Hepatocyte (in vitro differentiated cells): Measurements from ENCODE around the gene TBL1X. TPM values are rescaled to one million over a fixed set of nuclear protein-coding genes. Genes with fewer than 3 reads are reported as not detected.
A peak's percentile ranks its signal among the peaks of the same experiment; 100 is the strongest.
"Not testable (repeated sequence)": the region's sequence is repeated elsewhere in the genome, so short reads cannot be mapped to it uniquely, and the experiment has no call there.

Experiments
- DNase-seq: peaks from one replicate; pipeline ENCODE4 v3.0.0-alpha.2; 2016; ENCODE audit warnings: low spot score
- H2AFZ ChIP-seq: fragments of 200-600 bp; sonication (generic); 2 replicates; pipeline ENCODE4 v1.6.0; 2016; ENCODE audit warnings: antibody characterized with exemption, mild to moderate bottlenecking
- H3K27ac ChIP-seq: fragments of 200-600 bp; sonication (generic); 2 replicates; pipeline ENCODE4 v1.5.1; 2016; ENCODE audit warnings: mild to moderate bottlenecking
- H3K27me3 ChIP-seq: fragments of 200-600 bp; sonication (generic); 2 replicates; pipeline ENCODE4 v1.6.1; 2016
- H3K36me3 ChIP-seq: fragments of 200-600 bp; sonication (generic); replicated peaks from 2 replicates; pipeline ENCODE4 v1.5.1; 2016; ENCODE audit warnings: low read depth; ENCODE audit not compliant: insufficient read depth
- H3K4me1 ChIP-seq: fragments of 200-600 bp; sonication (generic); 2 replicates; pipeline ENCODE4 v1.5.1; 2016; ENCODE audit warnings: mild to moderate bottlenecking, moderate library complexity; ENCODE audit not compliant: insufficient read depth
- H3K4me2 ChIP-seq: fragments of 200-600 bp; sonication (generic); 2 replicates; pipeline ENCODE4 v1.6.0; 2016
- H3K4me3 ChIP-seq: fragments of 200-600 bp; sonication (generic); 2 replicates; pipeline ENCODE4 v1.5.1; 2016; ENCODE audit warnings: mild to moderate bottlenecking
- H3K79me2 ChIP-seq: fragments of 200-600 bp; sonication (generic); 2 replicates; pipeline ENCODE4 v1.6.0; 2017; ENCODE audit warnings: mild to moderate bottlenecking
- H3K9me2 ChIP-seq: fragments of 200-600 bp; sonication (generic); replicated peaks from 2 replicates; pipeline ENCODE4 v1.6.0; 2017; ENCODE audit warnings: mild to moderate bottlenecking; ENCODE audit not compliant: insufficient read depth
- H3K9me3 ChIP-seq: fragments of 200-600 bp; sonication (generic); 2 replicates; pipeline ENCODE4 v1.5.1; 2016; ENCODE audit warnings: low read depth, mild to moderate bottlenecking
- H4K20me1 ChIP-seq: fragments of 200-600 bp; sonication (generic); 2 replicates; pipeline ENCODE4 v1.6.0; 2016; ENCODE audit warnings: mild to moderate bottlenecking; ENCODE audit not compliant: insufficient read depth, poor library complexity, severe bottlenecking
- EZH2 ChIP-seq: fragments of 200-600 bp; sonication (generic); IDR thresholded peaks from 2 replicates; pipeline ENCODE4 v1.6.1; 2016; ENCODE audit warnings: antibody characterized with exemption, mild to moderate bottlenecking, borderline replicate concordance
- EZH2phosphoT487 ChIP-seq: fragments of 200-600 bp; sonication (generic); IDR thresholded peaks from one replicate; pipeline ENCODE4 v1.6.1; 2018; ENCODE audit warnings: antibody characterized with exemption, mild to moderate bottlenecking, low read depth, moderate library complexity; ENCODE audit not compliant: unreplicated experiment, severe bottlenecking
- WGBS: methylation state at CpG from one replicate; pipeline ENCODE4 v1.1.6; 2016; ENCODE audit warnings: low lambda C conversion rate; ENCODE audit errors: missing lambda C conversion rate; 5-methylcytosine and 5-hydroxymethylcytosine counted together
- polyA plus RNA-seq: library from polyadenylated mRNA; unstranded; fragments of >200 nt; fragmentation: Nextera tagmentation; extraction: Ambion mirVana; gene quantifications from 2 replicates; pipeline ENCODE4 v1.2.1, GENCODE V29; 2016
- total RNA-seq: library from RNA; depleted of rRNA; stranded (reverse); fragments of >200 nt; gene quantifications from 2 replicates; pipeline ENCODE4 v1.2.3, GENCODE V29; 2014
- TF ChIP-seq, protein P1 (sequence below): fragments of 200-600 bp; sonication (generic); IDR thresholded peaks from 2 replicates; pipeline ENCODE4 v1.5.1; 2016; ENCODE audit warnings: antibody characterized with exemption, mild to moderate bottlenecking; ENCODE audit not compliant: poor library complexity

TBL1X gene
- total and polyA plus RNA-seq, 2 experiments from 2014 or later, result 14.9 to 16.0 TPM

DNA sequence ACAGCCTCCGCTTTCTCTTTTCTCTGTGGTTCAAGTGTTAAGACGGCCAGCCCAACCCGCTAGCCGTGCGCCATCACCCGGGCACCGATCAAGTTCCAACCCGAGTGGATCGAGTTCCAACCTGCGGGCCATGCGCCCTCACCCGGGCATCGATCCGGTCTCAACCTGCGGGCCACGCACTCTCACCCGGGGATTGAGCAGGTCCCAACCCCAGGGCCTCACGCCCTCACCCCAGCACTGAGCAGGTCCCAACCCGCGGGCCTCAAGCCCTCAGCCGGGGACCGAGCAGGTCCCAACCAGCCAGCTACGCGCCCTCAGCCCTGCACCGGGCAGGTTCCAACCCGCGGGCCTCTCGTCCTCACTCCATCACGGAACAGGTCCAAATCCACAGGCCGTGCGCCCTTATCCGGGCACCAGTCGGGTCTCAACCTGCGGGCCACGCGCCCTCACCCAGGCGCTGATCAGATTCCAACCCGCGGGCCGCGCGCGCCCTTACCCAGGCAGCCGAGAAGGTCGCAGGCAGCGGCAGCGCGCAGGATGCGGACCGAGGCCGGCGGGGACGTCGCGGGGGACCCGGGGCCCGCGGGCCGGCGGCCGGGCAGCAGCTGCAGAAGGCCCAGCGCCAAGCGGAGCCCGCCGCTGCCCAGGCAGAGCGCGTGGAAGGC is 300.3 kb downstream of the TBL1X start:
- 41% methylated on average over 47 of the region's 67 CpGs for WGBS
- H3K9me2 ChIP-seq, result no peaks in the 10 kb centered on the region
- H4K20me1 ChIP-seq, result no peaks in the 10 kb centered on the region
- H3K4me2 ChIP-seq, result peak overlapping the region; percentile 72
- H3K4me3 ChIP-seq, result no peak overlapping the region
- no peak overlapping the region for H2AFZ ChIP-seq
- no peaks in the 10 kb centered on the region for H3K9me3 ChIP-seq
- H3K79me2 ChIP-seq, result no peaks in the 10 kb centered on the region
- no peak for TF ChIP-seq EZH2phosphoT487
- TF ChIP-seq, protein P1, sequence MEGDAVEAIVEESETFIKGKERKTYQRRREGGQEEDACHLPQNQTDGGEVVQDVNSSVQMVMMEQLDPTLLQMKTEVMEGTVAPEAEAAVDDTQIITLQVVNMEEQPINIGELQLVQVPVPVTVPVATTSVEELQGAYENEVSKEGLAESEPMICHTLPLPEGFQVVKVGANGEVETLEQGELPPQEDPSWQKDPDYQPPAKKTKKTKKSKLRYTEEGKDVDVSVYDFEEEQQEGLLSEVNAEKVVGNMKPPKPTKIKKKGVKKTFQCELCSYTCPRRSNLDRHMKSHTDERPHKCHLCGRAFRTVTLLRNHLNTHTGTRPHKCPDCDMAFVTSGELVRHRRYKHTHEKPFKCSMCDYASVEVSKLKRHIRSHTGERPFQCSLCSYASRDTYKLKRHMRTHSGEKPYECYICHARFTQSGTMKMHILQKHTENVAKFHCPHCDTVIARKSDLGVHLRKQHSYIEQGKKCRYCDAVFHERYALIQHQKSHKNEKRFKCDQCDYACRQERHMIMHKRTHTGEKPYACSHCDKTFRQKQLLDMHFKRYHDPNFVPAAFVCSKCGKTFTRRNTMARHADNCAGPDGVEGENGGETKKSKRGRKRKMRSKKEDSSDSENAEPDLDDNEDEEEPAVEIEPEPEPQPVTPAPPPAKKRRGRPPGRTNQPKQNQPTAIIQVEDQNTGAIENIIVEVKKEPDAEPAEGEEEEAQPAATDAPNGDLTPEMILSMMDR, result no peak
- no peak for TF ChIP-seq EZH2
- no peak overlapping the region for H3K27ac ChIP-seq
- no peaks in the 10 kb centered on the region for H3K4me1 ChIP-seq
- DNase-seq, result no peak
- H3K36me3 ChIP-seq, result no peaks in the 10 kb centered on the region
- no peaks in the 10 kb centered on the region for H3K27me3 ChIP-seq

DNA sequence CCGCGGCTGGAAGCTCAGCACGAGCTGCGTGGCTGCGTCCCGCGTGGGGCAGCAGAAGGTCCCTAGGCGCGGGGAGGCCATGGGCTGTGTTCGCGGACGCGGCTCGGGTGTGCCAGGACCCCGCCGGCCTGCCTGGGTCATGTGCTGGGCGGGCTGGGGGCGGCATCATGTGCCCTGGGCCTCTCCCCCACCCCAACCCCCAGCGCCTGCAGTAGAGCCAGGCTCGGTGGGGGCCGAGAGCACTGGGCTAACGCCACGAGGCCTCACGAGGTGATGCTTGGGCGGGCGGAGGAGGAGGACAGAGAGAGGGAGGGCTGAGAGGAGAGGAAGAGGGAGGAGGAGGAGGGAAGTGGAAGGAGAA is 300.9 kb downstream of the TBL1X start, which contains the start of gene GPR143:
Gene GPR143 (minus strand): TSS at position 111 of the 361 bp plus-strand sequence. CDS start 30 bp downstream, at position 81.
- H3K27ac ChIP-seq, result no peak within 1 kb of the TSS
- no peaks in the 10 kb centered on the region for H3K4me1 ChIP-seq
- WGBS, result 39% methylated on average over 7 of the region's 26 CpGs
- DNase-seq, result no peak
- H3K79me2 ChIP-seq, result no peaks in the 10 kb centered on the region
- no peak within 1 kb of the TSS for H3K4me3 ChIP-seq
- no peaks in the 10 kb centered on the region for H3K36me3 ChIP-seq
- no peaks in the 10 kb centered on the region for H3K27me3 ChIP-seq
- no peaks in the 10 kb centered on the region for H3K9me3 ChIP-seq
- no peaks in the 10 kb centered on the region for H3K9me2 ChIP-seq
- TF ChIP-seq EZH2 (no peak), EZH2phosphoT487 (no peak)
- TF ChIP-seq, protein P1, result no peak
- H2AFZ ChIP-seq, result no peak within 1 kb of the TSS
- no peaks in the 10 kb centered on the region for H4K20me1 ChIP-seq
- H3K4me2 ChIP-seq, result peak within 1 kb of the TSS; percentile 72

DNA sequence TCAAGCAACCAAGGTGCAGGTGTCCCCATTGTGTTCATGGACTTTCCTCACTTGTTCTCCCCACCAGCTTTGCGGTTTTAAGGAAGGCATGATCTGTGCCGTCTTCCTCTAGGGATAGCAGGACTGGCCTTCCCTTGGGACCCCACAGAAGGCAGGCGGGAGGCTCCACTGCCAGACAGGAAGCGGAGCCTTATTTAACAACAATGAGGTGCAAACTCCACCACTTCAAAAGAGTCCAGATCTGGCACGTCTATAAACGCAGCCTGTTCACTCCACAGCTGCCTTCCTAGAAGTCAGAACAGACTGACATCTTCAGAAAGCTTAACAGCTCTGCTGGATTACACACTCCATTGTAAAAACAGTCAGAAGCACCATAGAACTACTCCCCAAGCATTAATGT is 302.5 kb downstream of the TBL1X start:
- no peaks in the 10 kb centered on the region for H3K9me3 ChIP-seq
- no peaks in the 10 kb centered on the region for H3K79me2 ChIP-seq
- H3K4me3 ChIP-seq, result no peak overlapping the region
- no peak for DNase-seq
- H3K4me2 ChIP-seq, result no peak overlapping the region
- no peak overlapping the region for H2AFZ ChIP-seq
- no peak overlapping the region for H3K27ac ChIP-seq
- H3K4me1 ChIP-seq, result no peaks in the 10 kb centered on the region
- 56% methylated on average over 6 of the region's 6 CpGs for WGBS
- H3K9me2 ChIP-seq, result no peaks in the 10 kb centered on the region
- no peaks in the 10 kb centered on the region for H3K36me3 ChIP-seq
- no peaks in the 10 kb centered on the region for H4K20me1 ChIP-seq
- TF ChIP-seq, protein P1, result no peak
- TF ChIP-seq EZH2, result no peak
- no peak for TF ChIP-seq EZH2phosphoT487
- no peaks in the 10 kb centered on the region for H3K27me3 ChIP-seq

DNA sequence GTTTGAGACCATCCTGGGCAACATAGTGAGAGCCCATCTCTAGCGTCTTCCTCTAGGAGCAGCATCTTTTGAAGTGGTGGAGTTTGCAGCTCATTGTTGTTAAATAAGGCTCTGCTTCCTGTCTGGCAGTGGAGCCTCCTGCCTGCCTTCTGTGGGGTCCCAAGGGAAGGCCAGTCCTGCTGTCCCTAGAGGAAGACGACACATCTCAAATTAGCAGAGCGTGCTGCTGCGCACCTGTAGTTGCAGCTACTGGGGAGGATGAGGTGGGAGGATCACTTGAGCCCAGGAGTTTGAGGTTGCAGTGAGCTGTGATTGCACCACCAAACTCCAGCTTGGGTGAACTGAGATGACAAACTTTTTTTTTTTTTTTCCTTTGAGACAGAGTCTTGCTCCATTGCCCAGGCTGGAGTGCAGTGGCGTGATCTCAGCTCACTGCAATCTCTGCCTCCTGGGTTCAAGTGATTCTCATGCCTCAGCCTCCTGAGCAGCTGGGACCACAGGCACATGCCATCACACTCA is 303.5 kb downstream of the TBL1X start:
- H3K79me2 ChIP-seq, H3K36me3 ChIP-seq, H3K27ac ChIP-seq, H3K9me3 ChIP-seq, H3K4me3 ChIP-seq, H4K20me1 ChIP-seq, DNase-seq, H3K9me2 ChIP-seq, H3K4me2 ChIP-seq, H3K4me1 ChIP-seq, H3K27me3 ChIP-seq, H2AFZ ChIP-seq: not testable (repeated sequence)
- WGBS, result 78% methylated on average over 5 of the region's 5 CpGs
